Activated T-cell treated with anti-CD3 and anti-CD28 coated beads, Interleukin-2, amount 50 U/mL, for 72 hours (primary cell): ENCODE measurements around the gene TCF3. TPM values are rescaled to one million over a fixed set of nuclear protein-coding genes. Genes with fewer than 3 reads are reported as not detected.
A peak's percentile ranks its signal among the peaks of the same experiment; 100 is the strongest.
"Not testable (repeated sequence)": the region's sequence is repeated elsewhere in the genome, so short reads cannot be mapped to it uniquely, and the experiment has no call there.

ENCODE experiments used
- ATAC-seq, 2 donors: fragments of 150-1000 bp; cut with Tn5 transposase; replicated peaks in 1 of 2; 2 replicates each; pipeline ENCODE4 v1.10.0; 2021; ENCODE audit warnings: moderate library complexity in 2 of 2, mild to moderate bottlenecking in 1 of 2
- DNase-seq, 2 donors: peaks; one replicate each; pipeline ENCODE4 v3.0.0; 2021 to 2022; ENCODE audit warnings: mixed read lengths in 1 of 2
- H3K27ac Mint-ChIP-seq: one replicate; pipeline ENCODE4 v1.8.0; 2022; ENCODE audit warnings: mild to moderate bottlenecking, moderate library complexity, mixed read lengths
- H3K27me3 Mint-ChIP-seq: one replicate; pipeline ENCODE4 v1.8.0; 2022; ENCODE audit warnings: low read depth, mixed read lengths
- H3K36me3 Mint-ChIP-seq, 2 donors: one replicate each; pipeline ENCODE4 v1.8.0; 2022; ENCODE audit warnings: mixed read lengths in 2 of 2, mild to moderate bottlenecking in 1 of 2; ENCODE audit not compliant: insufficient read depth in 2 of 2
- H3K4me1 Mint-ChIP-seq: one replicate; pipeline ENCODE4 v1.8.0; 2022; ENCODE audit warnings: low read depth, mixed read lengths
- H3K4me3 Mint-ChIP-seq, 2 donors: one replicate each; pipeline ENCODE4 v1.8.0; 2022; ENCODE audit warnings: mild to moderate bottlenecking in 2 of 2, mixed read lengths in 2 of 2, moderate library complexity in 2 of 2
- H3K9me3 Mint-ChIP-seq, 2 donors: one replicate each; pipeline ENCODE4 v1.8.0; 2022; ENCODE audit warnings: mixed read lengths in 2 of 2
- total RNA-seq, 2 donors: library from RNA; stranded (reverse); gene quantifications; one replicate each; pipeline ENCODE4 v1.2.3, GENCODE V29; 2022

TCF3 gene
- total RNA-seq, 2 donors from 2014 or later: 112 to 126 TPM

DNA sequence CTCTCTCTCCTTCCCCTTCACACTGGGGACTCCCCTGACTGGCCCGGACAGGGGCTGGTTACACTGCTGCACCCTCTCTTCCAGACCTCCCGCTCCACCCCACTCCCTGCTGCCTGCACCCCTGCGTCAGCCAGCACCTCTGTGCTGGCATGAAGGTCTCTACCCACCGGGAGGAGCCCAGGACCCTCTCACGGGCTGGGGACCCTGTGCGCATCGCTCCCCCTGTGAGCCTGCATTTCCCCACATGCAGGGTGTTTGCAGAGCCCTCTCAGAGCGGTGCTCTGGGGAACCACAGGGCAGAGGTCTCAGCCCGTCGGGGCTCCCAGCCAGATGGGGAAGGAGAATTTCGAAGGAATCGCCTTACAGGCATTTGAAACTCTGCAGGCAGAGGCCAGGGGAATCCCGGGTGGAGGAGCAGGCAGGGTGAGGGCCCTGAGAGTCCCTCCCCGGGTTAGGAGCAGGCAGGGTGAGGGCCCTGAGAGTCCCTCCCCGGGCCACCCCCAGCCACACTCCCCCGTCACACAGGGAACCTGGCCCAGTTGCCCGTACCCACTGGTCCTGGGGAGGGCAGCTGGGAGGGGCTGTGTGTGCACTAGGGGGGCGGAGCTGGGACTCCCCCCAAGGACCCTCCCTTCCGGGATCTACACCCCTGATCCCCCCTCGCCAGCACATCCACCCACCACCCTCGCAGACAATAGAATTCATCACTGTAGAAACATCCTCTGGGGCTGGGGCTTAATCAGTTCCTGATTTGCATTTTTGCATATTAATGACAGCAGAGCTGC lies 16.3 kb upstream of the TCF3 start:
- ATAC-seq (peak; percentile 22 to 43), DNase-seq (peak in 1 of 2 donors; percentile 19)
- Mint-ChIP-seq H3K27ac (no peak overlapping the region), H3K9me3 (no peaks in the 10 kb centered on the region), H3K27me3 (peaks cover 43% of the 10 kb centered on the region), H3K4me3 (peak overlapping the region; percentile 2 to 24), H3K36me3 (no peaks in the 10 kb centered on the region), H3K4me1 (peaks cover 25% of the 10 kb centered on the region)

DNA sequence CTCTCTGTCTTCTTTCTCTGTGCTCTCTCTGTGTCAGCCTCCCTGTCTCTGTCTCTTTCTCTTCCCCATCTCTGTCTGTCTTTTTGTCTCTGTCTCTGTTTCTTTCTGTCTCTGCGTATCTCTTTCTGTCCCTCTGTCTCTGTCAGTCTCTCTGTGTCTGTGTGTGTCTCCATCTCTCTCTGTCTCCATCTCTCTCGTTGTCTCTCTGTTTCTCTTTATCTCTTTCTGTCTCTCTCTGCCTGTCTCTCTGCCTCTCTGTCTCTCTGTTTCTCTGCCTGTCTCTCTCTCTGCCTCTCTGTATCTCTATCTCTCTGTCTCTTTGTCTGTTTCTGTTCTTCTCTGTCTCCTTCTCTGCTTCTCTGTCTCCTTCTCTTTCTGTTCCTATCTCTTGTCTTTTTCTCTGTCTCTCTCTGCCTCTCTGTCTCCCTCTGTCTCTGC lies 15.7 kb upstream of the TCF3 start:
- no peak overlapping the region for H3K27ac Mint-ChIP-seq
- peaks cover 25% of the 10 kb centered on the region for H3K4me1 Mint-ChIP-seq
- H3K4me3 Mint-ChIP-seq: peak overlapping the region; percentile 2 to 24
- DNase-seq: no peak
- H3K9me3 Mint-ChIP-seq: no peaks in the 10 kb centered on the region
- peaks cover 38% of the 10 kb centered on the region for H3K27me3 Mint-ChIP-seq
- H3K36me3 Mint-ChIP-seq: no peaks in the 10 kb centered on the region
- ATAC-seq: no peak

- H3K36me3 Mint-ChIP-seq: no peaks in the 10 kb centered on the region
- DNase-seq: no peak
- H3K27ac Mint-ChIP-seq: no peak overlapping the region
- ATAC-seq: peak in 1 of 2 donors; percentile 29
- H3K4me3 Mint-ChIP-seq: no peak overlapping the region
- peaks cover 26% of the 10 kb centered on the region for H3K27me3 Mint-ChIP-seq
- H3K4me1 Mint-ChIP-seq: peaks cover 26% of the 10 kb centered on the region
- no peaks in the 10 kb centered on the region for H3K9me3 Mint-ChIP-seq
Measured at GRCh38 chr19:1665565-1666047, 13.2 kb upstream of the TCF3 start.

DNA sequence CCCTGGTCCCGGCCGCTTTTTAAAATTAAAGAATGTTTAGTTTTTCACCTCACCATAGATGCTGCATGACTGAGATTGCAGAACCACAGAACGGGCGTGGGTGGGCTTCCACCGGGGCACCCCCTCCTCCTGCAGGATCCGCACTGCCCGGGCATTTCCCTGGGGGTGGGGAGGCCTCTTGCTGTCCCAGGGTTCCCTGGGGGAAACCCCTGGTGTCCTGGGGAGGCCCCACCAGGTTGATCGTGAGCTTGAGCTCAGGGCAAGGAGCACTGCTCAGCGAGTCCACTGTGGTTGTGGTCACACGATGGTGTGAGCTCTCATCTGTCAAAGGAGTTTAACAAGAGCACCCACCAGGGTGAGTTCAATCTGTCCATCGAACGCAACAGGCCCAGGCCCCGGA lies 11.4 kb upstream of the TCF3 start:
- Mint-ChIP-seq H3K36me3 (no peaks in the 10 kb centered on the region), H3K4me3 (no peak overlapping the region), H3K9me3 (no peaks in the 10 kb centered on the region), H3K4me1 (peaks cover 30% of the 10 kb centered on the region), H3K27me3 (peaks cover 15% of the 10 kb centered on the region), H3K27ac (no peak overlapping the region)
- peak; percentile 29 to 42 for DNase-seq
- ATAC-seq: peak; percentile 47 to 51

DNA sequence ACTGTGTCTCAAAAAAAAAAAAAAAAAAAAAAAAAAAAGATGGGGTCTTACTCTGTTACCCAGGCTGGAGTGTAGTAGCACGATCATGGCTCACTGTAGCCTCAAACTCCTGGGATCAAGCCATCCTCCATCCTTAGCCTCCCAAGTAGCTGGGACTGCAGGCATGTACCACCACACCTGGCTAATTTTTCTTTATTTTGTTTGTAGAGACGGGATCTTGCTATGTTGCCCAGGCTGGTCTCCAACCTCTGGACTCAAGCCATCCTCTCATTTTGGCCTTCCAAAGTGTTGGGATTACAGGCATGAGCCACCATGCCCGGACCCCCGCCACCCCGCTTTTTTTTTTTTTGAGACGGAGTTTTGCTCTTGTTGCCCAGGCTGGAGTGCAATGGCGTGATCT lies 10.8 kb upstream of the TCF3 start:
- peaks cover 23% of the 10 kb centered on the region for H3K4me1 Mint-ChIP-seq
- DNase-seq, ATAC-seq, H3K9me3 Mint-ChIP-seq, H3K27ac Mint-ChIP-seq, H3K4me3 Mint-ChIP-seq, H3K36me3 Mint-ChIP-seq: not testable (repeated sequence)
- peaks cover 11% of the 10 kb centered on the region for H3K27me3 Mint-ChIP-seq

DNA sequence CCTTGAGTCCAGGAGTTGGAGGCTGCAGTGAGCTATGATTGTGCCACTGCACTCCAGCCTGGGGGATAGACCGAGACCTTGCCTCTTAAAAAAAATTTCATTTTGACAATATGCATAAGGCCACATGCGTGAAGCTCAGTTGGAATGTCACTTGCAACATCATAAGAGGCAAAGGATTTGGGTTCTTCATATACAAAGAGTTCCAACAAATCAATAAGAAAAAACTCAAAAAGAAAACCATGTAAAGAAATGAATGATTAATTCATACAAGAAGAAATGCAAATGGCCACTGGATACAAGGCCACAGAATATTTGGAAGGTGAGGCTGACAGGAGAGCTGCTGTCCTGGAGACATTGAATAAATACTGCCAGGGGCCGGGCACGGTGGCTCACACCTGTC lies 9.6 kb upstream of the TCF3 start:
- Mint-ChIP-seq H3K27me3 (no peaks in the 10 kb centered on the region), H3K4me3 (no peak overlapping the region), H3K27ac (no peak overlapping the region), H3K36me3 (no peaks in the 10 kb centered on the region), H3K4me1 (peaks cover 17% of the 10 kb centered on the region), H3K9me3 (no peaks in the 10 kb centered on the region)
- no peak for DNase-seq
- no peak for ATAC-seq

- H3K9me3 Mint-ChIP-seq: no peaks in the 10 kb centered on the region
Measured at GRCh38 chr19:1659084-1659427, 6.6 kb upstream of the TCF3 start.

GRCh38 chr19:1658150-1659083 lies 6.0 kb upstream of the TCF3 start:
- peaks cover 8% of the 10 kb centered on the region for H3K4me1 Mint-ChIP-seq
- no peak overlapping the region for H3K27ac Mint-ChIP-seq
- DNase-seq (no peak), ATAC-seq (no peak)
- H3K36me3 Mint-ChIP-seq: no peaks in the 10 kb centered on the region
- H3K27me3 Mint-ChIP-seq: no peaks in the 10 kb centered on the region
- H3K9me3 Mint-ChIP-seq: no peaks in the 10 kb centered on the region
- H3K4me3 Mint-ChIP-seq: no peak overlapping the region

More at GRCh38 chr19:1659084-1659427, 6.6 kb upstream of the TCF3 start:
- ATAC-seq: no peak
- Mint-ChIP-seq H3K4me3 (no peak overlapping the region), H3K27me3 (no peaks in the 10 kb centered on the region), H3K36me3 (no peaks in the 10 kb centered on the region), H3K4me1 (peaks cover 12% of the 10 kb centered on the region), H3K27ac (no peak overlapping the region)
- no peak for DNase-seq

GRCh38 chr19:1657746-1658145 lies 5.3 kb upstream of the TCF3 start:
- Mint-ChIP-seq H3K4me3 (no peak overlapping the region), H3K4me1 (peaks cover 8% of the 10 kb centered on the region), H3K27me3 (no peaks in the 10 kb centered on the region), H3K36me3 (no peaks in the 10 kb centered on the region), H3K27ac (no peak overlapping the region), H3K9me3 (no peaks in the 10 kb centered on the region)
- no peak for DNase-seq
- ATAC-seq: no peak

- Mint-ChIP-seq H3K9me3 (no peaks in the 10 kb centered on the region), H3K4me1 (peaks cover 8% of the 10 kb centered on the region), H3K36me3 (no peaks in the 10 kb centered on the region), H3K27me3 (no peaks in the 10 kb centered on the region), H3K27ac (no peak overlapping the region), H3K4me3 (no peak overlapping the region)
- ATAC-seq (no peak), DNase-seq (no peak)
Measured at GRCh38 chr19:1656988-1657536, 4.6 kb upstream of the TCF3 start.

GRCh38 chr19:1655987-1656608 lies 3.7 kb upstream of the TCF3 start:
- Mint-ChIP-seq H3K36me3 (peaks cover 0 to 2% of the 10 kb centered on the region in 2 donors), H3K27ac (no peak overlapping the region), H3K9me3 (no peaks in the 10 kb centered on the region), H3K4me1 (peaks cover 8% of the 10 kb centered on the region), H3K4me3 (no peak overlapping the region), H3K27me3 (no peaks in the 10 kb centered on the region)
- DNase-seq: no peak
- ATAC-seq: no peak

DNA sequence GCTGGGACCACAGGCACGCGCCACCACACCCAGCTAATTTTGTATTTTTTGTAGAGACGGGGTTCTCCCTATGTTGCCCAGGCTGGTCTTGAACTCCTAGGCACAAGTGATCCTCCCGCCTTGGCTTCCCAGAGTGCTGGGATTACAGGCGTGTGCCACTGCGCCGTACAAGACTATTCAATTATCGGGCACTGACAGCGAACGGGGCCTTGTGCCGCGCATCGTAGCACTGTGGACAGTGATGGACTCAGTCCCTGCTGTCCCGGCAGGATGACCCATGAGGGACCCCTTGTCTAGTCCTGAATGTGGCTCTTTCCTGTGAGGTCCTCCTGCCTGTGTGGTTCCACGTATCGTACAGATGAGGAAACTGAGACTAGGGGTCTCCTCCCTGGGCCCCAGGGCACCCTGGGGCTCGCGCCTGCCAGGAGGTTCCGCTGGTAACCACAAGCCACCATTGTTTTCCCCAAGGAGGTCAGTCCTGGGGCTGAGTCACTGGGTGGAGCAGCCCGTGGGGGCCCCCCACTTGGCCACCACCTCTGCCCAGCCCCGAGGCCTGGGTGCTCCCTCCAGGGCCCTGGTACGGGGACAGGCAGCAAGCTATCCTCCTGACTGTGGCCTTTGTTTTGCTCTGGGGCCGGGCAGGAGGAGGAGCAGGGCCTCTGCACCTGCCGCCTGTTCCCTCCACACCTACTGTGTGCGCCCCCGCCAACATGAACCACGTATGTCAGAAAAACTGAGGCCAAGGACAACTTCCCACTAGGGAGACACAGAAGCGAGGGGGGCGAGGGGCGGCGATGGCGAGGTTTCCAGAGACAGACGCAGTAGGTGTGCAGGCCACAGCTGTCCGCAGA lies 2.9 kb upstream of the TCF3 start:
- Mint-ChIP-seq H3K27me3 (no peaks in the 10 kb centered on the region), H3K9me3 (no peaks in the 10 kb centered on the region), H3K4me1 (peaks cover 11% of the 10 kb centered on the region), H3K4me3 (no peak overlapping the region), H3K36me3 (peaks cover 0 to 2% of the 10 kb centered on the region in 2 donors), H3K27ac (no peak overlapping the region)
- DNase-seq: no peak
- ATAC-seq: no peak
